Kidney (tissue), 14 donors: ENCODE measurements around the gene SCARB1. TPM values are rescaled to one million over a fixed set of nuclear protein-coding genes. Genes with fewer than 3 reads are reported as not detected.

Experiments used
- DNase-seq, 5 donors: peaks; one replicate each; pipeline ENCODE4 v3.0.0-alpha.2; 2013 to 2020
- FAIRE-seq: peaks from 2 replicates; lab custom pipeline; 2012; peaks lifted over from hg19 to GRCh38; lab: Jason Lieb, UNC
- H3K27ac ChIP-seq, 2 donors: one replicate each; pipeline ENCODE4 v1.7.0; 2013; ENCODE audit warnings: low read depth in 2 of 2, low read length in 2 of 2, inconsistent platforms in 1 of 2
- H3K27me3 ChIP-seq: one replicate; pipeline ENCODE4 v1.7.1; 2013; ENCODE audit warnings: low read length, inconsistent platforms; ENCODE audit not compliant: control insufficient read depth, insufficient read depth
- H3K36me3 ChIP-seq, 3 donors: one replicate each; pipeline versions ENCODE4 v1.7.0 to v1.7.1; 2013; ENCODE audit warnings: low read length in 3 of 3, control low read depth in 1 of 3, inconsistent platforms in 1 of 3; ENCODE audit not compliant: insufficient read depth in 3 of 3, control insufficient read depth in 2 of 3
- H3K4me1 ChIP-seq, 3 donors: one replicate each; pipeline versions ENCODE4 v1.7.0 to v1.7.1; 2013; ENCODE audit warnings: low read length in 3 of 3, inconsistent platforms in 1 of 3, low read depth in 1 of 3; ENCODE audit not compliant: control insufficient read depth in 2 of 3, insufficient read depth in 2 of 3
- H3K4me3 ChIP-seq, 3 donors: one replicate each; pipeline versions ENCODE4 v1.7.0 to v1.8.1; 2013; ENCODE audit warnings: low read length in 3 of 3, control low read depth in 1 of 3, inconsistent platforms in 1 of 3
- H3K9ac ChIP-seq, 3 donors: one replicate each; pipeline versions ENCODE4 v1.7.0 to v1.7.1; 2013; ENCODE audit warnings: low read length in 3 of 3, control low read depth in 1 of 3, inconsistent platforms in 1 of 3
- H3K9me3 ChIP-seq, 3 donors: one replicate each; pipeline versions ENCODE4 v1.7.0 to v1.7.1; 2013; ENCODE audit warnings: low read length in 3 of 3, control low read depth in 1 of 3, inconsistent platforms in 1 of 3; ENCODE audit not compliant: control insufficient read depth in 2 of 3, insufficient read depth in 1 of 3
- intact Hi-C: fragments of 100-400 bp; cut with DNase I; formaldehyde crosslinking; loops from one replicate; pipeline ENCODE4 v1.11.1; 2022
- polyA plus RNA-seq: library from polyadenylated mRNA; stranded (reverse); fragments of 350-450 nt; fragmentation: Illumina TruSeq; extraction: RNeasy Lipid Tissue Mini Kit (QIAGEN cat#74804); gene quantifications from one replicate; pipeline ENCODE4 v1.2.3, GENCODE V29; 2014; ENCODE audit warnings: low read depth, low replicate concordance; ENCODE audit not compliant: insufficient read depth
- total RNA-seq: library from RNA; stranded (reverse); fragmentation: NEBNext Ultra II Directional; extraction: Animal tissue kit (Norgen Biotek cat#: 25700); gene quantifications from one replicate; pipeline ENCODE4 v1.2.1, GENCODE V29; 2021
- TF ChIP-seq, protein P1 (sequence below): IDR thresholded peaks from 3 replicates; pipeline ENCODE4 v1.5.1; 2012; ENCODE audit warnings: mild to moderate bottlenecking, moderate library complexity, borderline replicate concordance; ENCODE audit not compliant: insufficient read depth; ENCODE audit errors: extremely low read depth
- donor health status: control.
- donor health status: control.
- donor health status: control.
- donor health status: control.
- donor health status: control.
- donor health status: DM: yes; HTN: yes; CAD: no.
- donor health status: Normal renal cell carcinoma (clear cell type).

Gene SCARB1
- total and polyA plus RNA-seq, 2 donors from 2014 or later, result 12.3 to 13.2 TPM

- TF ChIP-seq, protein P1, sequence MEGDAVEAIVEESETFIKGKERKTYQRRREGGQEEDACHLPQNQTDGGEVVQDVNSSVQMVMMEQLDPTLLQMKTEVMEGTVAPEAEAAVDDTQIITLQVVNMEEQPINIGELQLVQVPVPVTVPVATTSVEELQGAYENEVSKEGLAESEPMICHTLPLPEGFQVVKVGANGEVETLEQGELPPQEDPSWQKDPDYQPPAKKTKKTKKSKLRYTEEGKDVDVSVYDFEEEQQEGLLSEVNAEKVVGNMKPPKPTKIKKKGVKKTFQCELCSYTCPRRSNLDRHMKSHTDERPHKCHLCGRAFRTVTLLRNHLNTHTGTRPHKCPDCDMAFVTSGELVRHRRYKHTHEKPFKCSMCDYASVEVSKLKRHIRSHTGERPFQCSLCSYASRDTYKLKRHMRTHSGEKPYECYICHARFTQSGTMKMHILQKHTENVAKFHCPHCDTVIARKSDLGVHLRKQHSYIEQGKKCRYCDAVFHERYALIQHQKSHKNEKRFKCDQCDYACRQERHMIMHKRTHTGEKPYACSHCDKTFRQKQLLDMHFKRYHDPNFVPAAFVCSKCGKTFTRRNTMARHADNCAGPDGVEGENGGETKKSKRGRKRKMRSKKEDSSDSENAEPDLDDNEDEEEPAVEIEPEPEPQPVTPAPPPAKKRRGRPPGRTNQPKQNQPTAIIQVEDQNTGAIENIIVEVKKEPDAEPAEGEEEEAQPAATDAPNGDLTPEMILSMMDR, result no peak
- H3K27me3 ChIP-seq, result no peaks in the 10 kb centered on the region
- H3K9me3 ChIP-seq, result no peaks in the 10 kb centered on the region
- H3K4me3 ChIP-seq, result no peak overlapping the region
- intact Hi-C loops, result no loop called here
- H3K27ac ChIP-seq, result no peak overlapping the region
- no peaks in the 10 kb centered on the region for H3K4me1 ChIP-seq
- H3K36me3 ChIP-seq, result no peaks in the 10 kb centered on the region
- FAIRE-seq, result no peak
- DNase-seq, result peak in 1 of 5 donors; percentile 21
- H3K9ac ChIP-seq, result no peak overlapping the region
These were observed 11.5 kb upstream of the SCARB1 start for GRCh38 chr12:124874988-124875802.

DNA sequence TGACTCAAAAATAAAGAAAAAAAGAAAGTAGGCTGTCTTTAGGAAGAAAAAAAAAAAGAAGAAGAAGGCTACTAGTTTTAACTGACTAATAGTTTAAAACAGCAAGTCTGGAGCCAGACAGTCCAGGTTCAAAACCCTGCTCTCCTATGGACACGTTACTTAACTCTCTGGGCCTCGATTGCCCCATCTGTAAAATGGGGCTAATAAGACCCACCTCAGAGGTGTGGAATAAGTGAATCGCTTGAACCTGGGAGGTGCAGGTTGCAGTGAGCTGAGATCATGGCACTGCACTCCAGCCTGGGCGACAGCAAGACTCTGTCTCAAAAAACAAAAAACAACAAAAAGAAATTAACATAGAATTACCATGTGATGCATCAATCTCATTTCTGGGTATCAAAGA, 10.5 kb upstream of the SCARB1 start:
- DNase-seq (no peak), FAIRE-seq (no peak)
- H3K4me1 ChIP-seq, result no peaks in the 10 kb centered on the region
- no peak overlapping the region for H3K9ac ChIP-seq
- no peak overlapping the region for H3K27ac ChIP-seq
- H3K27me3 ChIP-seq, result no peaks in the 10 kb centered on the region
- TF ChIP-seq, protein P1, result no peak
- H3K9me3 ChIP-seq, result no peaks in the 10 kb centered on the region
- H3K4me3 ChIP-seq, result no peak overlapping the region
- intact Hi-C loops, result no loop called here
- H3K36me3 ChIP-seq, result no peaks in the 10 kb centered on the region

GRCh38 chr12:124872068-124872719, 8.5 kb upstream of the SCARB1 start:
- FAIRE-seq, result no peak
- H3K9me3 ChIP-seq, result no peaks in the 10 kb centered on the region
- no peaks in the 10 kb centered on the region for H3K27me3 ChIP-seq
- no peaks in the 10 kb centered on the region for H3K36me3 ChIP-seq
- DNase-seq, result no peak
- H3K27ac ChIP-seq, result no peak overlapping the region
- TF ChIP-seq, protein P1, result no peak
- no peak overlapping the region for H3K9ac ChIP-seq
- intact Hi-C loops, result no loop called here
- no peak overlapping the region for H3K4me3 ChIP-seq
- no peaks in the 10 kb centered on the region for H3K4me1 ChIP-seq
